ENCODE data around the gene CLEC20A.

DNA sequence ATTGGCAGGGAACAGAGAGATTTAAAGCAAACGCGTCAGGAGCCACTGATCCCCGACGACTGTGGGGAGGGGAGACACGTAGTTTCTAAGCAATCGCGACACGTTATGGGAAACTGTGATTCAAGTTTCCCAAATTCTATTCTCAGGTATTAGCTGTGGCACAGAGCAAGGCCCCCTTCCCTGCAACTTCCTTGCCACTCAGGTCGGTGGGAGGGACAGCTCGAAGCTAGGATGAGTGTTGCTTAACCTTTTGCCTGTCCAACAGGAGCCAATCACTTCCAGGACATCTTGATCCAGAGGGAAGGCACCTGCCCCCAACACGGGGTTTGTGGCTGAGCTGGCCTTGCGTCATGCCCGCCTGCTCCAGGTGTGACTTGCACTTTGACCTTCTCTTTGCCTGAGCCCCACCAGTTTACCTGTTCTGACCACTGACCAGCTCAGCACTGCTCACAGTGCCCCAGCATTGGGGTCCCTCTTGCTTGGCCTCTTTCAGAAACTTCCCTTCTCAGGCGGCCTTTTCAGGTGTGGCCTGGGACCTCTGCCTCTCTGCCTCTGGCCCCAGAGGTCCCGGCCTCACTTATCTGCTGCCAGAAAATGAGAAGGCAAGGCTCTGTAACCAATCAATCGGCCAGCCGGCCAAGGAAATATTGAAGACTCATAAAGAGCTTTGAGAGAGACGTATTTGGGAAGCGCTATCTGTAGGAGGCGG is 40.8 kb upstream of the CLEC20A start:
- TF ChIP-seq ARID2 (IDR thresholded peaks at IDR 0.05) (no peak), MAX (CRISPR knock-in tag; IDR thresholded peaks at IDR 0.05) (no peak), EZH2 (IDR thresholded peaks at IDR 0.05; ENCODE audit: borderline replicate concordance, low read depth, low read length) (no peak), CBFB (CRISPR knock-in tag; IDR thresholded peaks at IDR 0.05) (no peak), RCOR1 (IDR thresholded peaks at IDR 0.05; ENCODE audit: borderline replicate concordance in 1 of 2, low read depth in 2 of 2, low read length in 2 of 2) (no peak), SMAD1 (IDR thresholded peaks at IDR 0.05; ENCODE audit: low read depth, low read length, partially characterized antibody) (no peak)
- TF ChIP-seq, protein P1, sequence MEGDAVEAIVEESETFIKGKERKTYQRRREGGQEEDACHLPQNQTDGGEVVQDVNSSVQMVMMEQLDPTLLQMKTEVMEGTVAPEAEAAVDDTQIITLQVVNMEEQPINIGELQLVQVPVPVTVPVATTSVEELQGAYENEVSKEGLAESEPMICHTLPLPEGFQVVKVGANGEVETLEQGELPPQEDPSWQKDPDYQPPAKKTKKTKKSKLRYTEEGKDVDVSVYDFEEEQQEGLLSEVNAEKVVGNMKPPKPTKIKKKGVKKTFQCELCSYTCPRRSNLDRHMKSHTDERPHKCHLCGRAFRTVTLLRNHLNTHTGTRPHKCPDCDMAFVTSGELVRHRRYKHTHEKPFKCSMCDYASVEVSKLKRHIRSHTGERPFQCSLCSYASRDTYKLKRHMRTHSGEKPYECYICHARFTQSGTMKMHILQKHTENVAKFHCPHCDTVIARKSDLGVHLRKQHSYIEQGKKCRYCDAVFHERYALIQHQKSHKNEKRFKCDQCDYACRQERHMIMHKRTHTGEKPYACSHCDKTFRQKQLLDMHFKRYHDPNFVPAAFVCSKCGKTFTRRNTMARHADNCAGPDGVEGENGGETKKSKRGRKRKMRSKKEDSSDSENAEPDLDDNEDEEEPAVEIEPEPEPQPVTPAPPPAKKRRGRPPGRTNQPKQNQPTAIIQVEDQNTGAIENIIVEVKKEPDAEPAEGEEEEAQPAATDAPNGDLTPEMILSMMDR (IDR thresholded peaks at IDR 0.05 in 2 of 3, conservative IDR thresholded peaks at IDR 0.05 in 1 of 3; ENCODE audit: insufficient read depth in 2 of 3, low read depth in 1 of 3, low read length in 3 of 3) = no peak
- TF ChIP-seq, protein P2, sequence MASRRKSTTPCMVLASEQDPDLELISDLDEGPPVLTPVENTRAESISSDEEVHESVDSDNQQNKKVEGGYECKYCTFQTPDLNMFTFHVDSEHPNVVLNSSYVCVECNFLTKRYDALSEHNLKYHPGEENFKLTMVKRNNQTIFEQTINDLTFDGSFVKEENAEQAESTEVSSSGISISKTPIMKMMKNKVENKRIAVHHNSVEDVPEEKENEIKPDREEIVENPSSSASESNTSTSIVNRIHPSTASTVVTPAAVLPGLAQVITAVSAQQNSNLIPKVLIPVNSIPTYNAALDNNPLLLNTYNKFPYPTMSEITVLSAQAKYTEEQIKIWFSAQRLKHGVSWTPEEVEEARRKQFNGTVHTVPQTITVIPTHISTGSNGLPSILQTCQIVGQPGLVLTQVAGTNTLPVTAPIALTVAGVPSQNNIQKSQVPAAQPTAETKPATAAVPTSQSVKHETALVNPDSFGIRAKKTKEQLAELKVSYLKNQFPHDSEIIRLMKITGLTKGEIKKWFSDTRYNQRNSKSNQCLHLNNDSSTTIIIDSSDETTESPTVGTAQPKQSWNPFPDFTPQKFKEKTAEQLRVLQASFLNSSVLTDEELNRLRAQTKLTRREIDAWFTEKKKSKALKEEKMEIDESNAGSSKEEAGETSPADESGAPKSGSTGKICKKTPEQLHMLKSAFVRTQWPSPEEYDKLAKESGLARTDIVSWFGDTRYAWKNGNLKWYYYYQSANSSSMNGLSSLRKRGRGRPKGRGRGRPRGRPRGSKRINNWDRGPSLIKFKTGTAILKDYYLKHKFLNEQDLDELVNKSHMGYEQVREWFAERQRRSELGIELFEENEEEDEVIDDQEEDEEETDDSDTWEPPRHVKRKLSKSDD (conservative IDR thresholded peaks at IDR 0.05; ENCODE audit: low read length) = no peak

Data from K562 (cell line).